Neural progenitor cell (in vitro differentiated cells): ENCODE data around the gene ACTRT2.

Source experiments
- EZH2 ChIP-seq: fragments of 200-600 bp; sonication (generic); IDR thresholded peaks from 2 replicates; pipeline ENCODE4 v1.6.1; 2017; ENCODE audit warnings: antibody characterized with exemption, mild to moderate bottlenecking, moderate library complexity
- TF ChIP-seq, protein P1 (sequence below): fragments of 200-600 bp; sonication (generic); IDR thresholded peaks from 2 replicates; pipeline ENCODE4 v1.5.1; 2017; ENCODE audit warnings: antibody characterized with exemption, mild to moderate bottlenecking

GRCh38 chr1:3003039-3003940 lies 18.0 kb upstream of the ACTRT2 start:
- TF ChIP-seq, protein P1, sequence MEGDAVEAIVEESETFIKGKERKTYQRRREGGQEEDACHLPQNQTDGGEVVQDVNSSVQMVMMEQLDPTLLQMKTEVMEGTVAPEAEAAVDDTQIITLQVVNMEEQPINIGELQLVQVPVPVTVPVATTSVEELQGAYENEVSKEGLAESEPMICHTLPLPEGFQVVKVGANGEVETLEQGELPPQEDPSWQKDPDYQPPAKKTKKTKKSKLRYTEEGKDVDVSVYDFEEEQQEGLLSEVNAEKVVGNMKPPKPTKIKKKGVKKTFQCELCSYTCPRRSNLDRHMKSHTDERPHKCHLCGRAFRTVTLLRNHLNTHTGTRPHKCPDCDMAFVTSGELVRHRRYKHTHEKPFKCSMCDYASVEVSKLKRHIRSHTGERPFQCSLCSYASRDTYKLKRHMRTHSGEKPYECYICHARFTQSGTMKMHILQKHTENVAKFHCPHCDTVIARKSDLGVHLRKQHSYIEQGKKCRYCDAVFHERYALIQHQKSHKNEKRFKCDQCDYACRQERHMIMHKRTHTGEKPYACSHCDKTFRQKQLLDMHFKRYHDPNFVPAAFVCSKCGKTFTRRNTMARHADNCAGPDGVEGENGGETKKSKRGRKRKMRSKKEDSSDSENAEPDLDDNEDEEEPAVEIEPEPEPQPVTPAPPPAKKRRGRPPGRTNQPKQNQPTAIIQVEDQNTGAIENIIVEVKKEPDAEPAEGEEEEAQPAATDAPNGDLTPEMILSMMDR = no peak
- TF ChIP-seq EZH2 = no peak
